Aorta (tissue), 5 donors: ENCODE data around the gene PDE4B. TPM values are rescaled to one million over a fixed set of nuclear protein-coding genes. Genes with fewer than 3 reads are reported as not detected.

Source experiments
- ATAC-seq: fragments of 200-7000 bp; cut with Tn5 transposase; one replicate; pipeline ENCODE4 v1.9.1; 2022; ENCODE audit warnings: moderate library complexity; ENCODE audit not compliant: low FRiP score
- DNase-seq, 2 donors: peaks; one replicate each; pipeline ENCODE4 v3.0.0-alpha.2; 2020
- H3K27ac ChIP-seq, 2 donors: one replicate each; pipeline ENCODE4 v1.5.1; 2013; ENCODE audit warnings: low read length in 2 of 2, mild to moderate bottlenecking in 2 of 2, moderate library complexity in 2 of 2, control low read depth in 1 of 2, inconsistent platforms in 1 of 2, low read depth in 1 of 2
- H3K27me3 ChIP-seq, 2 donors: one replicate each; pipeline ENCODE4 v1.6.1; 2013; ENCODE audit warnings: control low read depth in 1 of 2, low read length in 1 of 2, mild to moderate bottlenecking in 1 of 2, moderate library complexity in 1 of 2; ENCODE audit not compliant: insufficient read depth in 2 of 2, control insufficient read depth in 1 of 2
- H3K36me3 ChIP-seq, 2 donors: one replicate each; pipeline ENCODE4 v1.6.1; 2013; ENCODE audit warnings: control low read depth in 1 of 2, low read length in 1 of 2, mild to moderate bottlenecking in 1 of 2; ENCODE audit not compliant: insufficient read depth in 2 of 2, control insufficient read depth in 1 of 2
- H3K4me1 ChIP-seq, 2 donors: one replicate each; pipeline ENCODE4 v1.6.1; 2013; ENCODE audit warnings: low read length in 2 of 2, control low read depth in 1 of 2, mild to moderate bottlenecking in 1 of 2, moderate library complexity in 1 of 2; ENCODE audit not compliant: insufficient read depth in 2 of 2, control insufficient read depth in 1 of 2
- H3K4me3 ChIP-seq, 2 donors: one replicate each; pipeline ENCODE4 v1.5.1; 2013; ENCODE audit warnings: low read length in 2 of 2, control low read depth in 1 of 2, mild to moderate bottlenecking in 1 of 2
- H3K9me3 ChIP-seq: one replicate; pipeline ENCODE4 v1.6.1; 2013; ENCODE audit warnings: mild to moderate bottlenecking, low read length; ENCODE audit not compliant: control insufficient read depth
- WGBS, 2 donors: extraction: QIAGEN DNeasy Blood & Tissue Kit; methylation state at CpG; one replicate each; pipeline ENCODE4 v1.1.7; 2013; 5-methylcytosine and 5-hydroxymethylcytosine counted together
- intact Hi-C, 2 donors: fragments of 100-400 bp; cut with DNase I; formaldehyde crosslinking; loops; one replicate each; pipeline versions ENCODE4 v1.14.2 to v1.15.0; 2022
- polyA plus RNA-seq, 2 donors: library from polyadenylated mRNA; stranded (reverse); fragments of 200-250 nt; gene quantifications; one replicate each; pipeline ENCODE4 v1.2.3, GENCODE V29; 2013
- total RNA-seq, 2 donors: library from RNA; stranded (reverse); fragmentation: NEBNext Ultra II Directional; extraction: Animal tissue kit (Norgen Biotek cat#: 25700); gene quantifications; one replicate each; pipeline ENCODE4 v1.2.1, GENCODE V29; 2021
- donor health status: healthy with polysubstance abuse.
- donor health status: Bipolar disorder and iron deficiency.
- donor health status: DM: no; HTN: no; CAD: no.
- donor health status: DM: no; HTN: no; CAD: no.
- donor health status: DM: yes; HTN: yes; CAD: no.

PDE4B gene
- total and polyA plus RNA-seq, 4 donors: 4.8 to 24.5 (median 12.5) TPM

- Histone ChIP-seq H3K9me3 (no peaks in the 10 kb centered on the region), H3K36me3 (no peaks in the 10 kb centered on the region), H3K27me3 (no peaks in the 10 kb centered on the region), H3K27ac (no peak overlapping the region), H3K4me3 (no peak overlapping the region), H3K4me1 (no peaks in the 10 kb centered on the region)
- ATAC-seq (no peak), DNase-seq (no peak)
- WGBS, 2 donors: 86 to 91% methylated on average over 3 of the region's 3 CpGs
- intact Hi-C loops: no loop called here
Measured at GRCh38 chr1:66013371-66013770, 220.7 kb downstream of the PDE4B start.

- 51% methylated on average over 2 of the region's 2 CpGs for WGBS, 2 donors
- intact Hi-C loops: no loop called here
- DNase-seq: no peak
- Histone ChIP-seq H3K36me3 (no peaks in the 10 kb centered on the region), H3K27ac (no peak overlapping the region), H3K27me3 (no peaks in the 10 kb centered on the region), H3K9me3 (peaks cover under 1% of the 10 kb centered on the region), H3K4me3 (no peak overlapping the region), H3K4me1 (no peaks in the 10 kb centered on the region)
- no peak for ATAC-seq
Measured at GRCh38 chr1:66022904-66023620, 230.4 kb downstream of the PDE4B start.

- no peaks in the 10 kb centered on the region for H3K27me3 ChIP-seq
- intact Hi-C loops: no loop called here
- ATAC-seq (no peak), DNase-seq (no peak)
- peaks cover 1% of the 10 kb centered on the region for H3K9me3 ChIP-seq
- H3K27ac ChIP-seq: no peak overlapping the region
- H3K4me1 ChIP-seq: no peaks in the 10 kb centered on the region
- no peaks in the 10 kb centered on the region for H3K36me3 ChIP-seq
- H3K4me3 ChIP-seq: no peak overlapping the region
Measured at GRCh38 chr1:66025188-66025587, 232.5 kb downstream of the PDE4B start.

GRCh38 chr1:66028035-66028434 lies 235.3 kb downstream of the PDE4B start:
- DNase-seq: no peak
- 97 to 99% methylated on average over 3 of the region's 3 CpGs for WGBS, 2 donors
- H3K4me3 ChIP-seq: no peak overlapping the region
- no peaks in the 10 kb centered on the region for H3K36me3 ChIP-seq
- ATAC-seq: no peak
- H3K27ac ChIP-seq: no peak overlapping the region
- intact Hi-C loops: no loop called here
- no peaks in the 10 kb centered on the region for H3K4me1 ChIP-seq
- no peaks in the 10 kb centered on the region for H3K27me3 ChIP-seq
- peaks cover 1% of the 10 kb centered on the region for H3K9me3 ChIP-seq

GRCh38 chr1:66033781-66034180 lies 241.1 kb downstream of the PDE4B start:
- Histone ChIP-seq H3K27ac (no peak overlapping the region), H3K27me3 (no peaks in the 10 kb centered on the region), H3K36me3 (no peaks in the 10 kb centered on the region), H3K4me3 (no peak overlapping the region), H3K9me3 (no peaks in the 10 kb centered on the region), H3K4me1 (no peaks in the 10 kb centered on the region)
- intact Hi-C loops: no loop called here
- DNase-seq (no peak), ATAC-seq (no peak)
- 26 to 37% methylated on average over 1 of the region's 1 CpG for WGBS, 2 donors

GRCh38 chr1:66035616-66036245 lies 243.0 kb downstream of the PDE4B start:
- intact Hi-C loops: no loop called here
- H3K4me1 ChIP-seq: no peaks in the 10 kb centered on the region

GRCh38 chr1:66041654-66042053 lies 249.0 kb downstream of the PDE4B start:
- no peak overlapping the region for H3K4me3 ChIP-seq
- DNase-seq (no peak), ATAC-seq (no peak)
- no peaks in the 10 kb centered on the region for H3K4me1 ChIP-seq
- no peak overlapping the region for H3K27ac ChIP-seq
- WGBS, 2 donors: 67 to 86% methylated on average over 1 of the region's 1 CpG
- no peaks in the 10 kb centered on the region for H3K9me3 ChIP-seq
- no peaks in the 10 kb centered on the region for H3K27me3 ChIP-seq
- intact Hi-C loops: no loop called here
- no peaks in the 10 kb centered on the region for H3K36me3 ChIP-seq

More at GRCh38 chr1:66035616-66036245, 243.0 kb downstream of the PDE4B start:
- ATAC-seq (no peak), DNase-seq (no peak)
- H3K4me3 ChIP-seq: no peak overlapping the region
- no peaks in the 10 kb centered on the region for H3K9me3 ChIP-seq
- H3K27me3 ChIP-seq: no peaks in the 10 kb centered on the region
- H3K36me3 ChIP-seq: no peaks in the 10 kb centered on the region
- 43 to 73% methylated on average over 1 of the region's 1 CpG for WGBS, 2 donors
- H3K27ac ChIP-seq: no peak overlapping the region

GRCh38 chr1:66043186-66043585 lies 250.5 kb downstream of the PDE4B start:
- H3K27ac ChIP-seq: no peak overlapping the region
- no peaks in the 10 kb centered on the region for H3K27me3 ChIP-seq
- no peak for DNase-seq
- WGBS, 2 donors: 81 to 86% methylated on average over 1 of the region's 1 CpG
- no peaks in the 10 kb centered on the region for H3K9me3 ChIP-seq
- intact Hi-C loops: no loop called here
- ATAC-seq: no peak
- H3K4me3 ChIP-seq: no peak overlapping the region
- no peaks in the 10 kb centered on the region for H3K36me3 ChIP-seq
- H3K4me1 ChIP-seq: no peaks in the 10 kb centered on the region

- H3K4me3 ChIP-seq: no peak overlapping the region
- ATAC-seq: no peak
- H3K27me3 ChIP-seq: no peaks in the 10 kb centered on the region
- H3K4me1 ChIP-seq: no peaks in the 10 kb centered on the region
- no peaks in the 10 kb centered on the region for H3K36me3 ChIP-seq
- WGBS, 2 donors: 69 to 78% methylated on average over 1 of the region's 1 CpG
- DNase-seq: no peak
- intact Hi-C loops: no loop called here
- H3K9me3 ChIP-seq: no peaks in the 10 kb centered on the region
- no peak overlapping the region for H3K27ac ChIP-seq
Measured at GRCh38 chr1:66044912-66045311, 252.2 kb downstream of the PDE4B start.
